GM12878 (cell line): Measurements from ENCODE around the gene KIF11. TPM values are rescaled to one million over a fixed set of nuclear protein-coding genes. Genes with fewer than 3 reads are reported as not detected.

Source experiments
- CBFB ChIP-seq: IDR thresholded peaks from 2 replicates; pipeline ENCODE4 v1.6.1; 2016; ENCODE audit warnings: antibody characterized with exemption, low read depth
- CBX5 ChIP-seq: sonication (generic); IDR thresholded peaks from 2 replicates; pipeline ENCODE4 v1.6.1; 2016; ENCODE audit warnings: low read depth, moderate library complexity, mild to moderate bottlenecking, inconsistent platforms
- CHD1 ChIP-seq: IDR thresholded peaks from 2 replicates; pipeline ENCODE4 v1.6.1; 2012; ENCODE audit warnings: low read depth, low read length, improper control_type of control experiment
- EED ChIP-seq: sonication (generic); IDR thresholded peaks from 2 replicates; pipeline ENCODE4 v1.6.1; 2016; ENCODE audit warnings: antibody characterized with exemption, low read depth
- EGR1 ChIP-seq, 2 experiments: IDR thresholded peaks; 1 replicate in 1 of 2; 2 replicates in 1 of 2; pipeline ENCODE4 v1.6.1; 2011 to 2012; ENCODE audit warnings: low read depth in 2 of 2, low read length in 2 of 2, borderline replicate concordance in 1 of 2, mild to moderate bottlenecking in 1 of 2, moderate library complexity in 1 of 2
- EP300 ChIP-seq, 2 experiments: fragments of 150-350 bp in 1 of 2; IDR thresholded peaks; 2 replicates each; pipeline ENCODE4 v1.6.1; 2011 to 2012; ENCODE audit warnings: low read depth in 2 of 2, low read length in 2 of 2, borderline replicate concordance in 1 of 2, improper control_type of control experiment in 1 of 2, inconsistent platforms in 1 of 2; ENCODE audit not compliant: control insufficient read depth in 1 of 2
- ESRRA ChIP-seq: IDR thresholded peaks from 2 replicates; pipeline ENCODE4 v1.6.1; 2012; ENCODE audit warnings: mild to moderate bottlenecking, low read length, improper control_type of control experiment
- GABPA ChIP-seq: IDR thresholded peaks from 2 replicates; pipeline ENCODE4 v1.6.1; 2014; ENCODE audit warnings: antibody characterized with exemption, low read depth, mild to moderate bottlenecking, inconsistent platforms
- HCFC1 ChIP-seq: fragments of 150-350 bp; IDR thresholded peaks from 2 replicates; pipeline ENCODE4 v1.6.1; 2014; ENCODE audit warnings: low read length
- HDAC6 ChIP-seq: fragments of 200-600 bp; sonication (generic); IDR thresholded peaks from one replicate; pipeline ENCODE4 v1.8.0; 2017; ENCODE audit warnings: antibody characterized with exemption; ENCODE audit not compliant: unreplicated experiment
- IKZF1 ChIP-seq: fragments of 450-650 bp; conservative IDR thresholded peaks from 2 replicates; pipeline ENCODE4 v1.6.1; 2017; ENCODE audit warnings: antibody characterized with exemption, mild to moderate bottlenecking
- IKZF2 ChIP-seq, 2 experiments: fragments of 450-650 bp; IDR thresholded peaks; 2 replicates each; pipeline ENCODE4 v1.6.1; 2017; ENCODE audit warnings: mild to moderate bottlenecking in 2 of 2, moderate library complexity in 2 of 2
- IRF5 ChIP-seq: fragments of 450-650 bp; IDR thresholded peaks from 2 replicates; pipeline ENCODE4 v1.6.1; 2017; ENCODE audit warnings: borderline replicate concordance
- KAT2A ChIP-seq: conservative IDR thresholded peaks from 2 replicates; pipeline ENCODE4 v1.6.1; 2011; ENCODE audit warnings: low read depth, low read length; ENCODE audit not compliant: control insufficient read depth
- MYB ChIP-seq: fragments of 150-350 bp; IDR thresholded peaks from 2 replicates; pipeline ENCODE4 v1.6.1; 2014; ENCODE audit warnings: mild to moderate bottlenecking, low read depth, low read length, borderline replicate concordance
- PML ChIP-seq: IDR thresholded peaks from 2 replicates; pipeline ENCODE4 v1.6.1; 2012; ENCODE audit warnings: low read length, inconsistent platforms
- POLR2AphosphoS2 ChIP-seq: IDR thresholded peaks from 2 replicates; pipeline ENCODE4 v1.6.1; 2011; ENCODE audit warnings: low read depth, mild to moderate bottlenecking, low read length, improper control_type of control experiment, moderate library complexity
- POLR2AphosphoS5 ChIP-seq: IDR thresholded peaks from 2 replicates; pipeline ENCODE4 v1.6.1; 2011; ENCODE audit warnings: mild to moderate bottlenecking, low read length, inconsistent platforms
- PRDM15 ChIP-seq: fragments of 450-650 bp; formaldehyde crosslinking; IDR thresholded peaks from 2 replicates; pipeline ENCODE4 v1.4.0; 2020; ENCODE audit warnings: mild to moderate bottlenecking, moderate library complexity
- ZNF24 ChIP-seq: fragments of 450-650 bp; IDR thresholded peaks from 2 replicates; pipeline ENCODE4 v1.6.1; 2017; ENCODE audit warnings: antibody characterized with exemption, mild to moderate bottlenecking
- ZNF687 ChIP-seq: fragments of 450-650 bp; IDR thresholded peaks from 2 replicates; pipeline ENCODE4 v1.6.1; 2017; ENCODE audit warnings: mild to moderate bottlenecking, moderate library complexity
- polyA plus RNA-seq, 11 experiments: library from polyadenylated mRNA; depleted of rRNA in 4 of 11; unstranded in 6 of 11; stranded (reverse) in 5 of 11; fragments of >200 nt; fragmentation: Nextera tagmentation in 4 of 11; fragmentation: Illumina TruSeq in 1 of 11; extraction: Ambion mirVana in 4 of 11; extraction: Trizol in 1 of 11; gene quantifications; 1 replicate in 1 of 11; 2 replicates in 10 of 11; pipeline versions ENCODE4 v1.2.1 to v1.2.3, GENCODE V29; 2011 to 2016; ENCODE audit warnings: inconsistent platforms in 2 of 11, missing spikeins in 2 of 11, low read depth in 1 of 11
- total RNA-seq, 4 experiments: library from RNA; depleted of rRNA in 3 of 4; stranded (reverse); fragments of >200 nt in 3 of 4; fragmentation: Illumina TruSeq in 1 of 4; extraction: Trizol in 1 of 4; gene quantifications; 2 replicates each; pipeline versions ENCODE4 v1.2.1 to v1.2.3, GENCODE V29; 2013 to 2021

KIF11 gene
- total and polyA plus RNA-seq, 10 of the 15 experiments (the other 5 are each of a cell fraction or from before 2014, with no cell fraction given): 14.1 to 79.8 (median 41.9) TPM

DNA sequence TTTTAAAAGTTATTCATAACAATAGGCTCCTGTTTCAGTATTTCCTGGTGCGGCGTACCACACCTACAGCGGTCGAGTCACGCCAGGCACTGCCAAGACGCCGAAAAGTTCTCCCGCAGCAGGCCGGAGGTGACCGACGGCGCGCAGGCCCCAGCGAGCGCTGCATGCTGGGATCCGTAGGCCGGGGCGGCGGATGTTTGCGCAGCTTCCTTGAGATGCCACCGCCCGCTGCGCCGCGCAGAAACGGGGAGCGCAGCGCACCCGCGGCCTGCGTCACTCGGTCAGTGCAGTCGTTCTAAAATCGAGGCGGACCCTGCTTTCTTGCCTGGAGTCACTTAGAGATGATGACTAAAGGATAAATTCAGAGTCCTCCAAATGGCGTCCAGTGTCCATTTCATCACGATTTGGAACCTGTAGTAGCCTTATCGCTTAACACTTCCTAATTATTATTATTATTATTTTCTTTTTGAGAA lies 1.3 kb upstream of the KIF11 start (continued):
- TF ChIP-seq CBX5 (no peak), POLR2AphosphoS2 (peak; percentile 74; the same call in 1 of the 2 replicates), KAT2A (no peak), PML (peak; percentile 90), EED (0 out of 2 replicates have a peak, but pooled peaks have one; percentile 7), GABPA (peak; percentile 79; the same call in 1 of the 2 replicates), IKZF1 (peak; percentile 86), EP300 (IDR thresholded peaks at IDR 0.05; ENCODE audit: borderline replicate concordance in 1 of 2, control insufficient read depth in 1 of 2, low read depth in 2 of 2, low read length in 2 of 2) (0 out of 4 replicates have a peak, but pooled peaks of 1 of the 2 experiments have one; percentile 11), POLR2AphosphoS5 (peak; percentile 86), ZNF687 (peak; percentile 87), EGR1 (IDR thresholded peaks at IDR 0.05; ENCODE audit: borderline replicate concordance in 1 of 2, low read depth in 2 of 2, low read length in 2 of 2) (peak in 1 of 2 experiments; percentile 35; a peak in 1 of 3 replicates), PRDM15 (CRISPR knock-in tag) (no peak), CBFB (0 out of 2 replicates have a peak, but pooled peaks have one; percentile 65), HDAC6 (no peak), HCFC1 (peak; percentile 81), ZNF24 (peak; percentile 69; the same call in 1 of the 2 replicates), IRF5 (peak; percentile 76), ESRRA (peak; percentile 9; the same call in 1 of the 2 replicates), CHD1 (peak; percentile 65; the same call in 1 of the 2 replicates), IKZF2 (IDR thresholded peaks at IDR 0.05) (no peak), MYB (0 out of 2 replicates have a peak, but pooled peaks have one; percentile 22)
